SK-N-SH treated with all-trans-retinoic acid at 6 μM for 48 hours (cell line): ENCODE measurements around the gene PHACTR2.
"Not testable (repeated sequence)": the region's sequence is repeated elsewhere in the genome, so short reads cannot be mapped to it uniquely, and the experiment has no call there.

Experiments
- BACH2 ChIP-seq: fragments of 250-450 bp; sonication (Bioruptor Pico); IDR thresholded peaks from 2 replicates; pipeline ENCODE4 v1.9.0; 2021; ENCODE audit warnings: mild to moderate bottlenecking, borderline replicate concordance
- CSRNP3 ChIP-seq: fragments of 250-450 bp; sonication (Bioruptor Pico); IDR thresholded peaks from 2 replicates; pipeline ENCODE4 v1.5.1; 2021; ENCODE audit warnings: mild to moderate bottlenecking, moderate library complexity
- ESRRG ChIP-seq: fragments of 250-450 bp; sonication (Bioruptor Pico); IDR thresholded peaks from 2 replicates; pipeline ENCODE4 v1.6.1; 2021; ENCODE audit warnings: mild to moderate bottlenecking
- RARB ChIP-seq: fragments of 250-450 bp; sonication (Bioruptor Pico); IDR thresholded peaks from 2 replicates; pipeline ENCODE4 v1.8.0; 2021; ENCODE audit warnings: mild to moderate bottlenecking, moderate library complexity
- ZFP30 ChIP-seq: fragments of 450-650 bp; formaldehyde crosslinking; IDR thresholded peaks from 2 replicates; pipeline ENCODE4 v1.5.0; 2022; ENCODE audit warnings: mild to moderate bottlenecking, moderate library complexity
- ZNF70 ChIP-seq: fragments of 450-650 bp; formaldehyde crosslinking; IDR thresholded peaks from 2 replicates; pipeline ENCODE4 v1.5.0; 2020; ENCODE audit warnings: mild to moderate bottlenecking, moderate library complexity

DNA sequence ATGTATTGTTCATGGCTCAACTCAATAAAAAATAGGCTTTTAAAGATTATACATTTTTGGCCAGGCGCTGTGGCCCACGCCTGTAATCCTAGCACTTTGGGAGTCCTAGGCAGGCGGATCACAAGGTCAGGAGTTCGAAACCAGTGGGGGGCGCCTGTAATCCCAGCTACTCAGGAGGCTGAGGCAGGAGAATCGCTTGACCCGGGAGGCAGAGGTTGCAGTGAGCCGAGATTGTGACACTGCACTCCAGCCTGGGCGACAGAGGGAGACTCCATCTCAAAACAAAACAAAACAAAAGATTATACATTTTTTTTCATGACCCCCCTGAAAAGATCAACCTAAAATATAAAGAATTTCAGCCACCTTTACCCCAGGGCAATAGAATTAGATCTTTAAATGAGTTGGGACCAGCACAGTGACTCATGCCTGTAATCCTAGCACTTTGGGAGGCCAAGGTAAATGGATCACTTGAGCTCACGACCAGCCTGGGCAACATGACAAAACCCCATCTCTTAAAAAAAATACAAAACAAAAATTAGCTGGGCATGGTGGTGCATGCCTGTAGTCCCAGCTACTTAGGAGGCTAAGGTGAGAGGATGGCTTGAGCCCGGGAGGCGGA is 60.4 kb downstream of the PHACTR2 start:
- not testable (repeated sequence) for TF ChIP-seq ZFP30, BACH2, ZNF70, ESRRG, RARB, CSRNP3 (CRISPR knock-in tag)
